Right cardiac atrium (tissue), 5 donors: ENCODE measurements around the gene RPL27. TPM values are rescaled to one million over a fixed set of nuclear protein-coding genes. Genes with fewer than 3 reads are reported as not detected.

Experiments
- ATAC-seq, 2 donors: fragments of 200-7000 bp; cut with Tn5 transposase; one replicate each; pipeline versions ENCODE4 v1.8.0 to v1.9.1; 2020; ENCODE audit warnings: moderate library complexity in 2 of 2, mild to moderate bottlenecking in 1 of 2
- DNase-seq, 3 donors: peaks; one replicate each; pipeline ENCODE4 v3.0.0-alpha.2; 2020
- H3K27ac ChIP-seq: one replicate; pipeline ENCODE4 v1.5.1; 2013; ENCODE audit warnings: mild to moderate bottlenecking, low read length, control low read depth, moderate library complexity
- H3K27me3 ChIP-seq: one replicate; pipeline ENCODE4 v1.6.1; 2013; ENCODE audit not compliant: control insufficient read depth, insufficient read depth
- H3K4me1 ChIP-seq: one replicate; pipeline ENCODE4 v1.6.1; 2013; ENCODE audit warnings: low read length; ENCODE audit not compliant: control insufficient read depth, insufficient read depth
- H3K4me3 ChIP-seq: one replicate; pipeline ENCODE4 v1.5.1; 2013; ENCODE audit warnings: low read length, control low read depth
- H3K9me3 ChIP-seq: one replicate; pipeline ENCODE4 v1.6.1; 2013; ENCODE audit warnings: low read length; ENCODE audit not compliant: control insufficient read depth
- WGBS: extraction: QIAGEN DNeasy Blood & Tissue Kit; methylation state at CpG from one replicate; pipeline ENCODE4 v1.1.7; 2013; 5-methylcytosine and 5-hydroxymethylcytosine counted together
- intact Hi-C, 4 donors: fragments of 100-400 bp; cut with DNase I; formaldehyde crosslinking; loops; one replicate each; pipeline versions ENCODE4 v1.11.0 to v1.14.0; 2022 to 2023
- polyA plus RNA-seq: library from polyadenylated mRNA; stranded (reverse); fragments of 200-250 nt; gene quantifications from one replicate; pipeline ENCODE4 v1.2.3, GENCODE V29; 2013
- total RNA-seq, 4 donors: library from RNA; stranded (reverse); fragmentation: NEBNext Ultra II Directional; extraction: Animal tissue kit (Norgen Biotek cat#: 25700); gene quantifications; one replicate each; pipeline ENCODE4 v1.2.1, GENCODE V29; 2021
- donor health status: healthy with polysubstance abuse.
- donor health status: DM: no; HTN: yes; CAD: no.
- donor health status: DM: no; HTN: no; CAD: no.
- donor health status: DM: no; HTN: yes; CAD: no; lungs with severe emphysema.
- donor health status: DM: yes; HTN: yes; CAD: no.

Gene RPL27
- total and polyA plus RNA-seq, 5 donors = 651 to 2,068 (median 798) TPM

DNA sequence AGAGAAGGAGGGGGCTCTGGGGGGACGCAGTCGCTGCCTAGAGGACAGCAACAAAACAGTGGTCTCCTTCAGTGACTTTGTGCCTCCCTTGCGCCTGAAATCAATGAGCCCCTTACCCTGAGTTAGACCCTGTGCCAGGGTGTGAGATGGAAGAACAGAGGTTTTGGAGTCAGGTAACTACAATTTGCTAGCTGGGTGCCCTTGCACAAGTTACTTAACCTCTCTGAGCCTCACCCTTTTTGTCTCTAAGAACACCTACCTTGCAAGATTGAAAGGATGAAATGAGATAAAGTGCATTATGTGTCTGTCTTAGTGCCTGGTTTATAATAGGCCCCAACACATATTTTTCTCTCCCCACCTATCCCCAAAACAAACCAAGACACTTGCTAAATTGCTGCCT lies 36.7 kb downstream of the RPL27 start:
- intact Hi-C loops = no loop called here
- DNase-seq (no peak), ATAC-seq (no peak)
- no peaks in the 10 kb centered on the region for H3K4me1 ChIP-seq
- no peak overlapping the region for H3K4me3 ChIP-seq
- WGBS = 82% methylated on average over 3 of the region's 3 CpGs
- no peaks in the 10 kb centered on the region for H3K27me3 ChIP-seq
- H3K9me3 ChIP-seq = no peaks in the 10 kb centered on the region
- H3K27ac ChIP-seq = no peak overlapping the region

- no peaks in the 10 kb centered on the region for H3K27me3 ChIP-seq
- ATAC-seq (no peak), DNase-seq (no peak)
- no peaks in the 10 kb centered on the region for H3K4me1 ChIP-seq
- WGBS = 89% methylated on average over 2 of the region's 2 CpGs
- H3K27ac ChIP-seq = no peak overlapping the region
- H3K4me3 ChIP-seq = no peak overlapping the region
- intact Hi-C loops = no loop called here
- H3K9me3 ChIP-seq = no peaks in the 10 kb centered on the region
These were observed 41.4 kb downstream of the RPL27 start for GRCh38 chr17:43039646-43040045.

GRCh38 chr17:43040655-43041054 lies 42.4 kb downstream of the RPL27 start:
- no peak for ATAC-seq
- H3K27ac ChIP-seq = no peak overlapping the region
- H3K4me1 ChIP-seq = no peaks in the 10 kb centered on the region
- no peaks in the 10 kb centered on the region for H3K9me3 ChIP-seq
- no peaks in the 10 kb centered on the region for H3K27me3 ChIP-seq
- no peak overlapping the region for H3K4me3 ChIP-seq
- intact Hi-C loops = no loop called here
- no peak for DNase-seq
- 88% methylated on average over 2 of the region's 2 CpGs for WGBS

DNA sequence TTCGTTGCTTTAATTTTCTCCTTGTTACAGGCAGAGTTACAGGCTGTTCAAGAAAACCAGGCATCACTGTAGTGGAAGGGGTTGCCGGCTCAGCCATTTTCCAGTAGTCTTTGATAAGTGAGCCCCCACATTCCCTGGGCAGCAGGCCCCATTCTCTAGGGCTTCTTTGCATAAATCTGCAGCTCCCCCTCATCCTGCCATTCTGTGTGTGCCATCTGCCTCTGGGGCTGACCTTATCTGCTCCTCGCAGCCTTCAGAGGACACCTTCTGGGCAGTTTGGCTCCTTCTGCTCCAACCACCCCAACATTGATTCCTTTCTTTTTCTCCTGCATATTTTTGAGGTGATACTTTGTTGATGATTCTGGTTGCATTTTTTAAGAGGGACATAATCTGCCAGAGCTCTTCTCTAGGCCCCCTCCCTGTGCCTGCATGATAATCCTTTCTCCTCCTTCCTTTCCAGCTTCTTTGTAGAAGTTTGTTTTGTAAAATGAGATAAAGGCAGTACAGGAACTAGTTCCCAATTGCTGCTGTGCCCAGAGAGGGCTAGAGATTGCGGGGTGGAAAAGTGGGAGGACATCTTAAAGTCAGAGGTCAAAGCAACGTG lies 43.9 kb downstream of the RPL27 start:
- Histone ChIP-seq H3K4me1 (no peaks in the 10 kb centered on the region), H3K27me3 (no peaks in the 10 kb centered on the region), H3K4me3 (no peak overlapping the region), H3K27ac (no peak overlapping the region), H3K9me3 (no peaks in the 10 kb centered on the region)
- intact Hi-C loops = no loop called here
- ATAC-seq (no peak), DNase-seq (no peak)
- 59% methylated on average over 5 of the region's 5 CpGs for WGBS

- Histone ChIP-seq H3K27me3 (no peaks in the 10 kb centered on the region), H3K4me3 (no peak overlapping the region), H3K9me3 (no peaks in the 10 kb centered on the region), H3K4me1 (no peaks in the 10 kb centered on the region), H3K27ac (no peak overlapping the region)
- intact Hi-C loops = no loop called here
- DNase-seq (no peak), ATAC-seq (no peak)
These were observed 45.1 kb downstream of the RPL27 start for GRCh38 chr17:43043307-43043706.

GRCh38 chr17:43044024-43044423 lies 45.8 kb downstream of the RPL27 start:
- ATAC-seq = no peak
- H3K4me3 ChIP-seq = no peak overlapping the region
- H3K9me3 ChIP-seq = no peaks in the 10 kb centered on the region
- no peaks in the 10 kb centered on the region for H3K27me3 ChIP-seq
- WGBS = 88% methylated on average over 4 of the region's 4 CpGs
- H3K27ac ChIP-seq = no peak overlapping the region
- intact Hi-C loops = no loop called here
- no peaks in the 10 kb centered on the region for H3K4me1 ChIP-seq
- no peak for DNase-seq

DNA sequence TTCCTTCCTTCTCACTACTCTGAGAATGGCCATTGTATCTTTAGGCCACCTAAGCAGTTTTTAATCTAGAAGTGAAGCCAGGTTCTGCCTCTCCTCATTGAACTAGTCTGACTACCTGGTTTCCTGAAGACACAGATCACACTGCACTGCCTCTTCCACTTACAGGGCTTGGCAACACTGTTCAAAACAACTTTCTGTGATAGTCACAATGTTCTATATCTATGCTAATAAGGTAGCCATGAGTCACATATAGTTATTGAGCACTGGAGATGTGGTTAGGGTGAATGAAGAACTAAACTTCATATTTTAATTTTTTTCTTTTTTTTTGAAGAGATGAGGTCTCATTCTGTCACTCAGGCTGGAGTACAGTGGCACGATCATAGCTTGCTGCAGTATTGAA lies 53.8 kb downstream of the RPL27 start:
- Histone ChIP-seq H3K4me1 (no peaks in the 10 kb centered on the region), H3K4me3 (no peak overlapping the region), H3K27me3 (no peaks in the 10 kb centered on the region), H3K27ac (no peak overlapping the region), H3K9me3 (no peaks in the 10 kb centered on the region)
- 90% methylated on average over 1 of the region's 1 CpG for WGBS
- no peak for ATAC-seq
- intact Hi-C loops = no loop called here
- no peak for DNase-seq

Other genes with a start within 250 kb of the RPL27 start
- gene RAMP2, start 237.2 kb upstream of the RPL27 start, total RNA-seq = 10 to 100 TPM; 29.2 to 45.9 (median 40.9) TPM
- 73.5 TPM for gene RAMP2, start 237.2 kb upstream of the RPL27 start, polyA plus RNA-seq
- 10 to 100 TPM; 32.0 to 37.7 (median 33.0) TPM for gene VPS25, start 225.0 kb upstream of the RPL27 start, total RNA-seq
- gene VPS25, start 225.0 kb upstream of the RPL27 start, polyA plus RNA-seq = 42.7 TPM
- not detected for gene WNK4, start 217.8 kb upstream of the RPL27 start, total RNA-seq
- 0.05 TPM for gene WNK4, start 217.8 kb upstream of the RPL27 start, polyA plus RNA-seq
- gene COA3, start 199.7 kb upstream of the RPL27 start, total RNA-seq = 10 to 100 TPM; 64.4 to 74.4 (median 70.7) TPM
- 142 TPM for gene COA3, start 199.7 kb upstream of the RPL27 start, polyA plus RNA-seq
- under 1 TPM in 2 of 4 donors, not detected in 2; 0.20 to 0.53 TPM for gene CNTD1, start 199.6 kb upstream of the RPL27 start, total RNA-seq
- gene CNTD1, start 199.6 kb upstream of the RPL27 start, polyA plus RNA-seq = 0.59 TPM
- gene BECN1, start 174.1 kb upstream of the RPL27 start, total RNA-seq = 10 to 100 TPM; 69.6 to 88.1 (median 71.8) TPM
- gene BECN1, start 174.1 kb upstream of the RPL27 start, polyA plus RNA-seq = 54.3 TPM
- gene PSME3, start 165.0 kb upstream of the RPL27 start, total RNA-seq = 10 to 100 TPM; 61.0 to 82.0 (median 70.1) TPM
- 57.6 TPM for gene PSME3, start 165.0 kb upstream of the RPL27 start, polyA plus RNA-seq
- under 1 TPM; 0.37 to 0.67 (median 0.51) TPM for gene AOC2, start 153.8 kb upstream of the RPL27 start, total RNA-seq
- gene AOC2, start 153.8 kb upstream of the RPL27 start, polyA plus RNA-seq = 0.52 TPM
- gene AOC3, start 147.2 kb upstream of the RPL27 start, total RNA-seq = 10 to 100 TPM; 11.5 to 29.9 (median 24.9) TPM
- 29.1 TPM for gene AOC3, start 147.2 kb upstream of the RPL27 start, polyA plus RNA-seq
- not detected for gene G6PC1, start 97.6 kb upstream of the RPL27 start, total RNA-seq
- not detected for gene G6PC1, start 97.6 kb upstream of the RPL27 start, polyA plus RNA-seq
- gene AARSD1, start 34.0 kb upstream of the RPL27 start, total RNA-seq = 10 to 100 TPM; 26.0 to 35.7 (median 30.6) TPM
- gene AARSD1, start 34.0 kb upstream of the RPL27 start, polyA plus RNA-seq = 41.6 TPM
- gene PTGES3L, start 18.3 kb upstream of the RPL27 start, total RNA-seq = 10 to 100 TPM; 31.3 to 44.4 (median 34.5) TPM
- 60.3 TPM for gene PTGES3L, start 18.3 kb upstream of the RPL27 start, polyA plus RNA-seq
- 10 to 100 TPM in 3 of 4 donors, 1 to 10 TPM in 1; 9.8 to 14.4 (median 10.7) TPM for gene RUNDC1, start 17.9 kb upstream of the RPL27 start, total RNA-seq
- 6.7 TPM for gene RUNDC1, start 17.9 kb upstream of the RPL27 start, polyA plus RNA-seq
- gene IFI35, start 8.4 kb downstream of the RPL27 start, total RNA-seq = 10 to 100 TPM; 15.1 to 20.3 (median 19.5) TPM
- gene IFI35, start 8.4 kb downstream of the RPL27 start, polyA plus RNA-seq = 19.1 TPM
- gene VAT1, start 24.0 kb downstream of the RPL27 start, total RNA-seq = 100 to 1,000 TPM in 1 of 4 donors, 10 to 100 TPM in 3; 85.9 to 107 (median 93.7) TPM
- 71.6 TPM for gene VAT1, start 24.0 kb downstream of the RPL27 start, polyA plus RNA-seq
- 1 to 10 TPM; 2.9 to 5.3 (median 4.2) TPM for gene RND2, start 26.8 kb downstream of the RPL27 start, total RNA-seq
- 3.2 TPM for gene RND2, start 26.8 kb downstream of the RPL27 start, polyA plus RNA-seq
- gene BRCA1, start 126.9 kb downstream of the RPL27 start, total RNA-seq = 10 to 100 TPM in 1 of 4 donors, 1 to 10 TPM in 3; 4.3 to 10.9 (median 8.0) TPM
- 2.7 TPM for gene BRCA1, start 126.9 kb downstream of the RPL27 start, polyA plus RNA-seq
- gene NBR1, start 172.8 kb downstream of the RPL27 start, total RNA-seq = 10 to 100 TPM; 83.7 to 98.2 (median 90.9) TPM
- gene NBR1, start 172.8 kb downstream of the RPL27 start, polyA plus RNA-seq = 39.4 TPM
- gene TMEM106A, start 213.5 kb downstream of the RPL27 start, total RNA-seq = 1 to 10 TPM; 4.9 to 8.7 (median 6.7) TPM
- gene TMEM106A, start 213.5 kb downstream of the RPL27 start, polyA plus RNA-seq = 2.8 TPM
- not detected for gene CCDC200, start 230.2 kb downstream of the RPL27 start, total RNA-seq
- 0.16 TPM for gene CCDC200, start 230.2 kb downstream of the RPL27 start, polyA plus RNA-seq
- gene RNU2-1, start 235.6 kb downstream of the RPL27 start, total RNA-seq = 1,000 to 10,000 TPM; 4,539 to 8,032 (median 6,851) TPM
- gene RNU2-1, start 235.6 kb downstream of the RPL27 start, polyA plus RNA-seq = not detected